ENCODE measurements around the gene ARHGAP26. TPM values are rescaled to one million over a fixed set of nuclear protein-coding genes. Genes with fewer than 3 reads are reported as not detected.

Gene ARHGAP26
- total RNA-seq, 1 experiment from 2014 or later, result 34.5 TPM

GRCh38 chr5:143055596-143056338 is 285.6 kb downstream of the ARHGAP26 start (continued):
- TF ChIP-seq REST (IDR thresholded peaks at IDR 0.05; ENCODE audit: low read depth), result no peak

GRCh38 chr5:143056339-143056704 is 286.1 kb downstream of the ARHGAP26 start:
- Histone ChIP-seq H2AFZ (ENCODE audit: low read depth, low read length, poor library complexity, severe bottlenecking) (no peak overlapping the region), H3K9ac (ENCODE audit: low read length) (no peak overlapping the region), H3K79me2 (ENCODE audit: insufficient read depth, low read length) (no peaks in the 10 kb centered on the region), H3K9me3 (ENCODE audit: control insufficient read depth in 1 of 2, insufficient read depth in 1 of 2, low read depth in 1 of 2, low read length in 2 of 2) (no peaks in the 10 kb centered on the region), H3K9me2 (ENCODE audit: insufficient read depth) (no peaks in the 10 kb centered on the region), H4K20me1 (ENCODE audit: insufficient read depth) (no peaks in the 10 kb centered on the region), H3K36me3 (ENCODE audit: control insufficient read depth in 1 of 2, insufficient read depth in 2 of 2, low read length in 2 of 2) (peaks cover 3 to 4% of the 10 kb centered on the region in 2 experiments; a peak in 1 of 4 replicates), H3K27me3 (ENCODE audit: insufficient read depth, low read length) (no peaks in the 10 kb centered on the region), H3K4me2 (ENCODE audit: low read length) (no peak overlapping the region), H3K4me1 (ENCODE audit: control insufficient read depth in 1 of 2, insufficient read depth in 2 of 2, low read length in 2 of 2) (peaks cover 4 to 6% of the 10 kb centered on the region in 2 experiments; a peak in 3 of 4 replicates), H3K27ac (ENCODE audit: low read depth, low read length) (no peak overlapping the region), H3K4me3 (replicated peaks in 1 of 2; ENCODE audit: low read depth in 1 of 2, low read length in 2 of 2) (no peak overlapping the region)
- ChIA-PET CTCF (no interaction called here), POLR2A (no interaction called here), RAD21 (ENCODE audit: low non-redundant PET in 1 of 2, low total read pairs in 2 of 2, uncharacterized antibody in 2 of 2, unreplicated experiment in 2 of 2) (no interaction called here)
- TF ChIP-seq ATF3 (IDR thresholded peaks at IDR 0.05) (no peak), RAD21 (IDR thresholded peaks at IDR 0.05; ENCODE audit: low read depth) (no peak), TCF7L2 (IDR thresholded peaks at IDR 0.05; ENCODE audit: borderline replicate concordance, extremely low read depth, insufficient read depth, insufficient read length) (no peak), CBX3 (IDR thresholded peaks at IDR 0.05; ENCODE audit: low read depth) (no peak), EGR1 (IDR thresholded peaks at IDR 0.05; ENCODE audit: low read depth) (no peak), ZNF274 (IDR thresholded peaks at IDR 0.05; ENCODE audit: low read depth, low read length) (no peak), EZH2phosphoT487 (IDR thresholded peaks at IDR 0.05; ENCODE audit: borderline replicate concordance) (no peak), SRF (IDR thresholded peaks at IDR 0.05; ENCODE audit: low read depth) (no peak), FOSL1 (IDR thresholded peaks at IDR 0.05; ENCODE audit: low read depth) (no peak)
- no peak for DNase-seq (ENCODE audit: low read depth, low spot score)
- intact Hi-C loops (cut with micrococcal nuclease), result no loop called here
- no TSS peak for BruUV-seq (replicated peaks)
- no peak for ATAC-seq
